Eye (tissue), 1 donor: ENCODE data around the gene RMRP.

ENCODE experiments used
- DNase-seq: peaks from one replicate; pipeline ENCODE4 v3.0.0-alpha.2; 2015

Gene RMRP

DNA sequence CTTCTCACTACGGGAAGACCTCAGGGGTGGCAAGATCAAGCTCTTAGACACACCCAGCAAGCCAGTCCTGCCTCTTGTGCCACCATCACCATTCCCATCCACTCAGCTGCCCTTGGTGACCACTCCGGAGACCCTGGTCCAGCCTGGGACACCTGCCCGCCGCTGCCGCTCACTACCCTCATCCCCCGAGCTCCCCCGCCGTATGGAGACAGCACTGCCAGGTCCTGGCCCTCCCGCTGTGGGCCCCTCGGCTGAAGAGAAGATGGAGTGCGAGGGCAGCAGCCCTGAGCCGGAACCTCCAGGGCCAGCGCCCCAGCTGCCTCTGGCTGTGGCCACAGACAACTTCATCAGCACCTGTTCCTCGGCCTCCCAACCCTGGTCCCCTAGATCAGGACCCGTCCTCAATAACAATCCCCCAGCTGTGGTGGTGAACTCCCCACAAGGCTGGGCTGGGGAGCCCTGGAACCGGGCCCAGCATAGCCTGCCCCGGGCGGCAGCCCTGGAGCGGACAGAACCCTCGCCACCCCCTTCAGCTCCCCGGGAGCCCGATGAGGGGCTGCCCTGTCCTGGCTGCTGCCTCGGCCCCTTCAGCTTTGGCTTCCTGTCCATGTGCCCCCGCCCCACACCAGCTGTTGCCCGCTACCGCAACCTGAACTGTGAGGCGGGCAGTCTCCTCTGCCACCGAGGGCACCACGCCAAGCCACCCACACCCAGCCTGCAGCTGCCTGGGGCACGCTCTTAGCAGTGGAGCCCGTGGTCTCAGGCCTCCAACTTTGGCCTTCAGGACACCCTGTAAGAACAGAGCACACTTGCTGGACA lies 48.6 kb downstream of the RMRP start:
- DNase-seq = no peak

DNA sequence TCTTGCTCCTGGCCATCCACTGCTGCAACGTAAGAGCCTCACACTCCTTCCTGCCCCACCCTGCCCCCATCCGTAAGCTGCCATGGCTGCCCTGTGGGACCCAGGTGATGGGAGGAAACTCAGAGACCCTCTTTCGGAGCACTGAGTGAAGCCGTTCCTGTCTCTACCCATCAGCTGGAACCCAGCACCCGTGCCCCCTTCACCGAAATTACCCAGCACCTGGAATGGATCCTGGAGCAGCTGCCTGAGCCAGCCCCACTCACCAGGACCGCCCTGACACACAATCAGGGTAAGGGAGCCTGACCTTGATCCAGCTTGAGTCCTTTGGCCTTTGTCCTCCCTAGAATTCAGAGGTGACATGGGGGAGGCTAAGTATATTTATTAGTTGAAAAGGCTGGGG lies 49.6 kb downstream of the RMRP start:
- DNase-seq = no peak
